OCI-LY1 (cell line): ENCODE data around the gene SIRT7.

ENCODE experiments used
- H2AFZ ChIP-seq: fragments of 200-600 bp; sonication (generic), shearing (Covaris generic); 2 replicates; pipeline ENCODE4 v1.6.0; 2014; ENCODE audit warnings: antibody characterized with exemption, mild to moderate bottlenecking, low read length
- H3F3A ChIP-seq: fragments of 200-600 bp; sonication (generic), shearing (Covaris generic); 2 replicates; pipeline ENCODE4 v1.6.0; 2014; ENCODE audit warnings: mild to moderate bottlenecking, antibody characterized with exemption, low read length, moderate library complexity; ENCODE audit not compliant: insufficient read depth
- H3K27ac ChIP-seq: fragments of 200-600 bp; sonication (generic); 2 replicates; pipeline ENCODE4 v1.5.1; 2014; ENCODE audit warnings: low read length, mixed run types, mild to moderate bottlenecking, low read depth; ENCODE audit not compliant: poor library complexity, severe bottlenecking
- H3K27me3 ChIP-seq: fragments of 200-600 bp; sonication (generic); 2 replicates; pipeline ENCODE4 v1.6.0; 2014; ENCODE audit warnings: antibody characterized with exemption, mild to moderate bottlenecking, low read length, moderate library complexity; ENCODE audit not compliant: insufficient read depth
- H3K36me3 ChIP-seq: fragments of 200-600 bp; sonication (generic); 2 replicates; pipeline ENCODE4 v1.6.1; 2014; ENCODE audit warnings: mild to moderate bottlenecking, antibody characterized with exemption, low read length, moderate library complexity, mixed read lengths; ENCODE audit not compliant: insufficient read depth
- H3K4me1 ChIP-seq: fragments of 200-600 bp; sonication (generic); 2 replicates; pipeline ENCODE4 v1.5.1; 2014; ENCODE audit warnings: mild to moderate bottlenecking, low read length, moderate library complexity; ENCODE audit not compliant: insufficient read depth, severe bottlenecking
- H3K4me2 ChIP-seq: fragments of 200-600 bp; sonication (generic), shearing (Covaris generic); 2 replicates; pipeline ENCODE4 v1.6.1; 2014; ENCODE audit warnings: low read length
- H3K4me3 ChIP-seq: fragments of 200-600 bp; sonication (generic); 2 replicates; pipeline ENCODE4 v1.5.1; 2014; ENCODE audit warnings: low read length, low read depth, mild to moderate bottlenecking, mixed read lengths; ENCODE audit not compliant: poor library complexity, severe bottlenecking
- H3K79me2 ChIP-seq: fragments of 200-600 bp; shearing (Covaris generic); 2 replicates; pipeline ENCODE4 v1.6.1; 2016; ENCODE audit warnings: mixed run types, low read length, mixed read lengths; ENCODE audit not compliant: insufficient read depth
- H3K9ac ChIP-seq: fragments of 200-600 bp; sonication (generic), shearing (Covaris generic); 2 replicates; pipeline ENCODE4 v1.6.1; 2014; ENCODE audit warnings: mild to moderate bottlenecking, low read length, mixed read lengths
- H3K9me2 ChIP-seq: fragments of 200-600 bp; sonication (generic), shearing (Covaris generic); 2 replicates; pipeline ENCODE4 v1.6.1; 2014; ENCODE audit warnings: low read depth, mild to moderate bottlenecking, low read length, mixed read lengths
- H3K9me3 ChIP-seq: fragments of 200-600 bp; shearing (Covaris generic); 2 replicates; pipeline ENCODE4 v1.6.1; 2014; ENCODE audit warnings: low read length, mixed read lengths
- H4K20me1 ChIP-seq: fragments of 200-600 bp; sonication (generic), shearing (Covaris generic); 2 replicates; pipeline ENCODE4 v1.6.0; 2016; ENCODE audit warnings: mild to moderate bottlenecking, low read length; ENCODE audit not compliant: insufficient read depth
- EZH2 ChIP-seq: fragments of 200-600 bp; sonication (generic), shearing (Covaris generic); IDR thresholded peaks from 2 replicates; pipeline ENCODE4 v1.8.0; 2017; ENCODE audit warnings: borderline replicate concordance, mixed run types, mild to moderate bottlenecking, antibody characterized with exemption, low read length, moderate library complexity, mixed read lengths
- TF ChIP-seq, protein P1 (sequence below): fragments of 200-600 bp; sonication (generic), shearing (Covaris generic); IDR thresholded peaks from 2 replicates; pipeline ENCODE4 v1.5.1; 2017; ENCODE audit warnings: mild to moderate bottlenecking, antibody characterized with exemption, low read length, moderate library complexity, mixed read lengths

SIRT7 gene

DNA sequence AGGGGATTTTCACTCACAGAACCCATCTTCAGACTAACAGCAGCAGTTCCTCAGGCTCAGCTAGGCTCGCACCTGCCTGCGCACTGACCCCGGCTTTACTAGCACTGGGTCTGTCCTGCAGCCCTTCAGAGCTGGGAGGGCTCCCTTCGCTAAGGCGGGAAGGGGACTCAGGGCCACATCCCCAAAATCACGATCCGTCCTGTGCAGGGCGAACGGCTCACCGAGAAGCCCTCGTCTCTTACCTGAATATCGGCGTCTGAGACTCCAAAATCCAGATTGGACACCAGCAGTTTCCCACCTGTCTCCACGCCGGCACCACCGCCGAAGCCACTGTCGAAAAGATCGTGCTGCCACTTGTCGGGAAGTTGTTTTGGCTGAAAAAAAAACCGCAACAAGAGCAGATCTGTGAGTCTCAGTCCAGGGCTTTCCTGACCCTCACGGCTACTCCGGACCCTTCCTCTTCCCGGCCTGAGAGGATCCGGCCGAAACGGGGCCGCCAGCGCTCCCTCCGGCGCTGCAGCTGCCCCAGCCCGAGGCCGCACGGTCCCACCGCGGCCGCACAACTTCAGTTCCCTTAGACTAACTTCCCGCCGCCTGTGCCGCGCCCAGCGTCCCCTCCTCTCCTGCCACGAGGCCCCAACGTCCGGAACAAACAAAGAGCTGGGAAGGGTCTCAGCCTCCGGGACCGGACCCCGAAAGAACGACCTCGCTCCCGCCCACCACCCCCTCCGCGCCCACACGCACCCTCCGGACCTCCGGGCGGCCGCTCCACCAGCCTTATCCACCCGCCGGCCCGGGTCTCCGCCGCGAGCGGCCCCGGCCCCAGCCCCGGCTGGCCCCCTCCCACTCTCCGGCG, 27.3 kb downstream of the SIRT7 start:
- TF ChIP-seq EZH2: no peak
- TF ChIP-seq, protein P1, sequence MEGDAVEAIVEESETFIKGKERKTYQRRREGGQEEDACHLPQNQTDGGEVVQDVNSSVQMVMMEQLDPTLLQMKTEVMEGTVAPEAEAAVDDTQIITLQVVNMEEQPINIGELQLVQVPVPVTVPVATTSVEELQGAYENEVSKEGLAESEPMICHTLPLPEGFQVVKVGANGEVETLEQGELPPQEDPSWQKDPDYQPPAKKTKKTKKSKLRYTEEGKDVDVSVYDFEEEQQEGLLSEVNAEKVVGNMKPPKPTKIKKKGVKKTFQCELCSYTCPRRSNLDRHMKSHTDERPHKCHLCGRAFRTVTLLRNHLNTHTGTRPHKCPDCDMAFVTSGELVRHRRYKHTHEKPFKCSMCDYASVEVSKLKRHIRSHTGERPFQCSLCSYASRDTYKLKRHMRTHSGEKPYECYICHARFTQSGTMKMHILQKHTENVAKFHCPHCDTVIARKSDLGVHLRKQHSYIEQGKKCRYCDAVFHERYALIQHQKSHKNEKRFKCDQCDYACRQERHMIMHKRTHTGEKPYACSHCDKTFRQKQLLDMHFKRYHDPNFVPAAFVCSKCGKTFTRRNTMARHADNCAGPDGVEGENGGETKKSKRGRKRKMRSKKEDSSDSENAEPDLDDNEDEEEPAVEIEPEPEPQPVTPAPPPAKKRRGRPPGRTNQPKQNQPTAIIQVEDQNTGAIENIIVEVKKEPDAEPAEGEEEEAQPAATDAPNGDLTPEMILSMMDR: no peak
- peak overlapping the region; percentile 37 for H3K27ac ChIP-seq
- H3K4me1 ChIP-seq: peaks cover 36% of the 10 kb centered on the region
- no peaks in the 10 kb centered on the region for H4K20me1 ChIP-seq
- no peaks in the 10 kb centered on the region for H3K9me2 ChIP-seq
- peaks cover 17% of the 10 kb centered on the region for H3K79me2 ChIP-seq
- peak overlapping the region; percentile 78 for H3K4me3 ChIP-seq
- peak overlapping the region; percentile 89 for H3K4me2 ChIP-seq
- H3K9ac ChIP-seq: peak overlapping the region; percentile 80
- H3F3A ChIP-seq: 0 out of 2 replicates have a peak, but pooled peaks cover 2% of the 10 kb centered on the region
- no peak overlapping the region for H2AFZ ChIP-seq
- peaks cover 56% of the 10 kb centered on the region for H3K36me3 ChIP-seq
- no peaks in the 10 kb centered on the region for H3K9me3 ChIP-seq
- H3K27me3 ChIP-seq: no peaks in the 10 kb centered on the region

DNA sequence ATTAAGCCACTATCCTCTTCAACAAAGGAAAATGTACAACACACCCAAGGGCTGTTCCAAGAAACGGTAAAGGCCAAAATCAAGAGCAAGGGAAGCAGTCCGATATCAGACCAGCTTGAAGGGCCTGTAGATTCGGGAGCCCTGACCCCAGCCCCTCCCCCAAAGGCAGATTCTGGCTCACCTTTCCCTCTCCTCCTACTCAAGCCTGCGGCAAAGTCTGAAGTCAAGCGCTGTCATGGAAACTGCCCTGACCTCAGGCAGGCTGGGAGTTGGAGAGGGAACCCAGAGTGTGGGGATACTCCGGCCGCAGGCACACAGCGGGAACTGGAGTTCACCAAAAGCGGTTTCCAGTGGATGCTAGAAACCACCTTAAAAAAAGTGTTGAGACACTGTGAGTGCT, 28.4 kb downstream of the SIRT7 start:
- peak overlapping the region; percentile 89 for H3K4me2 ChIP-seq
- TF ChIP-seq, protein P1: no peak
- TF ChIP-seq EZH2: no peak
- H3K9me3 ChIP-seq: no peaks in the 10 kb centered on the region
- no peaks in the 10 kb centered on the region for H3K9me2 ChIP-seq
- H2AFZ ChIP-seq: no peak overlapping the region
- H3K4me3 ChIP-seq: peak overlapping the region; percentile 78
- peaks cover 17% of the 10 kb centered on the region for H3K79me2 ChIP-seq
- peaks cover 61% of the 10 kb centered on the region for H3K36me3 ChIP-seq
- H3K9ac ChIP-seq: peak overlapping the region; percentile 80
- H3K27me3 ChIP-seq: no peaks in the 10 kb centered on the region
- H4K20me1 ChIP-seq: no peaks in the 10 kb centered on the region
- 0 out of 2 replicates have a peak, but pooled peaks cover 2% of the 10 kb centered on the region for H3F3A ChIP-seq
- no peak overlapping the region for H3K27ac ChIP-seq
- peaks cover 36% of the 10 kb centered on the region for H3K4me1 ChIP-seq

DNA sequence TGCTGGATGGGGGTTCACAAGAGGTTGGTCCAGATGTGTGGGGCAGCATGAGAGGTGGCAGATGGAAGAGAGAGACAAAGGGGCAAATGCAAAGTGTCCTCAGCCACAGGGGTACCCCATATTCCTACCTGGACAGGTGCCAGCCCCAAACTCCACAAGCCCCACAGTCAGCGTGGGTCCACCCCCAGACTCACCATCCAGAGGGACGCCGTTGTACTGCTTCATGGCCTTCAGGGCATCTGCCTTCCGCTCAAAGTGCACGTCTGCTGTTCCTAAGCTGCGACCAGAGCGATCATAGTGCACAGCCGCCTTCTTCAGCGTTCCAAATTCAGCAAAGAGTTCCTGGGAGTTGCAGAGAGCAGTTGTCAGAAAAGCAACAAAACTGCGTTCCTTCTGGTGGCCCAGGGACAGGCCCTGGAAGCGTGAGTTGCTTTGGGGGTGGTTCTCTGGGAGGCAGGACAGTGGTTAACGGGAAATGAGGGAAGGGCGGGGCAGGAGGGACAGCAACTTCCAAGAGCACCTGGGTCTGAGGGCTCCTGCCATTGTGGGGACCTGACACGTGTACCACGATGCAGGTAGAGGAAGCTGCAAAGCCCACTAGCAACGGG, 28.9 kb downstream of the SIRT7 start:
- Histone ChIP-seq H3K9me3 (no peaks in the 10 kb centered on the region), H3F3A (0 out of 2 replicates have a peak, but pooled peaks cover 2% of the 10 kb centered on the region), H3K4me1 (peaks cover 32% of the 10 kb centered on the region), H2AFZ (no peak overlapping the region), H3K27me3 (no peaks in the 10 kb centered on the region), H3K4me2 (no peak overlapping the region), H3K36me3 (peaks cover 66% of the 10 kb centered on the region), H3K9ac (no peak overlapping the region; the same call in 1 of the 2 replicates), H4K20me1 (no peaks in the 10 kb centered on the region), H3K4me3 (no peak overlapping the region), H3K79me2 (peaks cover 17% of the 10 kb centered on the region), H3K9me2 (no peaks in the 10 kb centered on the region), H3K27ac (no peak overlapping the region)
- TF ChIP-seq, protein P1: no peak
- no peak for TF ChIP-seq EZH2
